NCI-H2107 treated with DMSO at 0.1 percent for 48 hours (cell line): ENCODE measurements around the gene CSNK1D.
A peak's percentile ranks its signal among the peaks of the same experiment; 100 is the strongest.

Experiments
- DNase-seq: peaks from one replicate; lab custom pipeline; 2025; ENCODE audit not compliant: unreplicated experiment; lab: John Stamatoyannopoulos, UW

Gene CSNK1D

GRCh38 chr17:82252511-82253178 lies 20.9 kb downstream of the CSNK1D start:
- no peak for DNase-seq

GRCh38 chr17:82250868-82251500 lies 22.5 kb downstream of the CSNK1D start:
- DNase-seq = no peak

GRCh38 chr17:82249896-82250581 lies 23.5 kb downstream of the CSNK1D start:
- no peak for DNase-seq

GRCh38 chr17:82248815-82249674 lies 24.5 kb downstream of the CSNK1D start:
- DNase-seq = no peak

- DNase-seq = no peak
Measured at GRCh38 chr17:82247856-82248671, 25.4 kb downstream of the CSNK1D start.

GRCh38 chr17:82247182-82247823 lies 26.2 kb downstream of the CSNK1D start:
- DNase-seq = no peak

GRCh38 chr17:82246365-82247181 lies 26.9 kb downstream of the CSNK1D start:
- DNase-seq = peak; percentile 76

GRCh38 chr17:82246040-82246364 lies 27.5 kb downstream of the CSNK1D start:
- no peak for DNase-seq

GRCh38 chr17:82245134-82246039 lies 28.1 kb downstream of the CSNK1D start:
- DNase-seq = no peak

GRCh38 chr17:82244413-82245133 lies 28.9 kb downstream of the CSNK1D start:
- DNase-seq = no peak

GRCh38 chr17:82243648-82244412 lies 29.7 kb downstream of the CSNK1D start:
- DNase-seq = no peak

GRCh38 chr17:82242977-82243647 lies 30.4 kb downstream of the CSNK1D start:
- no peak for DNase-seq

GRCh38 chr17:82242698-82242976 lies 30.9 kb downstream of the CSNK1D start:
- DNase-seq = no peak

- DNase-seq = no peak
Measured at GRCh38 chr17:82241926-82242697, 31.4 kb downstream of the CSNK1D start.

- no peak for DNase-seq
Measured at GRCh38 chr17:82241183-82241925, 32.1 kb downstream of the CSNK1D start.
